GM19463 (cell line): ENCODE data around the gene RSKR.
"Not testable (repeated sequence)": the region's sequence is repeated elsewhere in the genome, so short reads cannot be mapped to it uniquely, and the experiment has no call there.

Experiments
- ATAC-seq: cut with Tn5 transposase; IDR thresholded peaks from one replicate; pipeline ENCODE4 v1.9.1; 2021; ENCODE audit warnings: mild to moderate bottlenecking, moderate library complexity; ENCODE audit not compliant: unreplicated experiment

Gene RSKR

DNA sequence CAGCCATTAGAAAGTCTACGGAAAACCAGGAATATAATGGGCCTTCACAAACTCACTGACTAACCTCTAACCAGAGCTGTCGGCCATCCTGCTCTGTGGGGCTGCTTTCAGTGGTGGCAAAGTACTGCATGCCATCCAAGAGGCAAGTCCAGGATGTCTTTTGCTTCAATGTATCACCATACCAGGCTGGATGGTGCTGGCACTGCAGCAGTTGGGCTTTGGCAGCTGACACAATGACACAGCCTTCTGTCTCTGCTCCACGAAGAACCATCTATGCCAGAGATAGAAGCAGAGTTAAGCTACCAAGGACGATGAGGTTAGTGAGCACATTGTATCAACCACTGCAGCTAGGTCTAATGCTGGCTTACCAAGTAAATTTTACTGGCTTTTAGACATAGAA, 9.7 kb upstream of the RSKR start:
- ATAC-seq = no peak

DNA sequence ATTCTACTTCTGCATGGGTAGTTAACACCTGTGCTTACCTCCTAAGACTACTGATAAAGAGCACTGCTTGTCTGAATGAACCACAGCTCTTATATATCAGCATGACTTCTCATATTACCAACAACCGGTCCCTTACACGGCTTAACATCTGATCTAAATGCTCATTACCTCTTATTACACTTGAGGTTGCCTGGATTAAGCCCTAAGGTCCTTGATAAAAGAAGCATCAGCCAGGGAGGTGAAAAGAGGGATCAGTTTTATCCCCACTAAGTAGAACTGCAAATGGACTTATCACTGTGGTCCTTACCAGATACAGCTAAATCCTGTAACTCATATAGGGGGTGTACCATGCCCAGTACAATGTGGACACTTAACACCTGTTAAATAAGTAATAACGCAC, 8.2 kb upstream of the RSKR start:
- no peak for ATAC-seq

GRCh38 chr17:28620010-28620409, 6.0 kb upstream of the RSKR start:
- ATAC-seq = no peak

GRCh38 chr17:28618464-28618863, 4.5 kb upstream of the RSKR start:
- no peak for ATAC-seq

GRCh38 chr17:28616281-28616680, 2.3 kb upstream of the RSKR start:
- no peak for ATAC-seq

DNA sequence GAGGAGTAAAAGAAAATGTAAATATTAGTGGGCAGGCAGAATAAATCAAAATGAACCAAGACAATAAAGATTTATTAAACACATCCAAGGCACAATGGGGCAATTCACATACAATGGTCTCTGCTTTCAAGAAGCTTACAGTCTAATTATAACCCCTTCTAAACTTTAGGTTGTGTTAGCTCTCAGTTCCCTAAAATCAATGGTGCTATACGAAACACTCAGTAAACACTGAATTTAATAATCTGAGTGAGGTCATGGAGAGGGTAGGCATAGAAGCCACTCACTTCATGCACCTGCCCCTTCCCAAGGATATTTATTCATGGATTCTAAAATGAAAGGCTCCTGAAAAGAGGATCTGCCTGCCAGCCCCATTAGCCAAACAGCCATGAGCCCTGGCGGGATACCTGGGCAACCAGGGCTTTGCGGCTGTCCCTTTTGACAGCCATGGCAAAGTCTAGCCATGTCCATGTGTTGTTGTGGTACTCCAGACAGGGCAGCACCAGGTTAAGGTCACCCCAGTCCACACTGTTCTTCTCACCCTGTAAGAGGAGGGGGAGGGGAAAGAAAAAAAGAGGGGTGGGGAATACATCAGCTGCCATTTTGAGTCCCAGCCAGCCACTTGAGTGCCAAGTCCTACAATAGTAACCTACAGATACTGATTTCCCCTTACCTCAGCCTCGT, 1.4 kb upstream of the RSKR start:
- ATAC-seq = no peak

- ATAC-seq = no peak
Measured at GRCh38 chr17:28612936-28613872, 781 bp downstream of the RSKR start.

DNA sequence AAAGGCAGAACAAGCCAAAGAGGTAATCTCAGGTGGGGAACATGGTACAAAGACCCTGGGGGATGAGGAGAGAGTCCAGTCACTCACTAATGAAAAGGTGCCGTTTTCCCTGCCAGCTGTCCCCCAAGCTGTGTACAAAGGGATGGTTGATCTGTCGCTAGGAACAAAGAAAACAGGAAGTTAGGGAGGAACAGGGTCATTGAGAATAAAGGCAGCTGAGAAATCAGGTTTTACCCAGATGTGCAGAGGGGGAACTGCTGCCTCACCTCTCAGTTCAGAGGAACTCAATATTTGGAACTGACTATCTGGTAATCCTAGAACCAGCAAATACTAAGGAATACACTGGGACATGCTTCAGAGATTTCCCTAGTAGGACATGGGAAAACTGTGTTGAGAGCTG, 1.5 kb downstream of the RSKR start:
- ATAC-seq = no peak

GRCh38 chr17:28610376-28610775, 3.6 kb downstream of the RSKR start:
- no peak for ATAC-seq

DNA sequence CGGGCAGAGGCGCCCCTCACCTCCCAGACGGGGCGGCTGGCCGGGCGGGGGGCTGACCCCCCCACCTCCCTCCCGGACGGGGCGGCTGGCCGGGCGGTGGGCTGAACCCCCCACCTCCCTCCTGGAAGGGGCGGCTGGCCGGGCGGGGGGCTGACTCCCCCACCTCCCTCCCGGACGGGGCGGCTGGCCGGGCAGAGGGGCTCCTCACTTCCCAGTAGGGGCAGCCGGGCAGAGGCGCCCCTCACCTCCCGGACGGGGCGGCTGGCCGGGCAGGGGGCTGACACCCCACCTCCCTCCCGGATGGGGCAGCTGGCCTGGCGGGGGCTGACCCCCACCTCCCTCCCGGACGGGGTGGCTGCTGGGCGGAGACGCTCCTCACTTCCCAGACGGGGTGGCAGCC, 10.0 kb downstream of the RSKR start:
- not testable (repeated sequence) for ATAC-seq

- peak; percentile 31 for ATAC-seq
Measured at GRCh38 chr17:28599311-28600184, 14.4 kb downstream of the RSKR start.

- peak; percentile 79 for ATAC-seq
Measured at GRCh38 chr17:28598799-28599310, 15.1 kb downstream of the RSKR start, which contains the start of gene SPAG5. Gene SPAG5 (minus strand): TSS chr17:28599025. CDS start chr17:28598946, 79 bp downstream.

DNA sequence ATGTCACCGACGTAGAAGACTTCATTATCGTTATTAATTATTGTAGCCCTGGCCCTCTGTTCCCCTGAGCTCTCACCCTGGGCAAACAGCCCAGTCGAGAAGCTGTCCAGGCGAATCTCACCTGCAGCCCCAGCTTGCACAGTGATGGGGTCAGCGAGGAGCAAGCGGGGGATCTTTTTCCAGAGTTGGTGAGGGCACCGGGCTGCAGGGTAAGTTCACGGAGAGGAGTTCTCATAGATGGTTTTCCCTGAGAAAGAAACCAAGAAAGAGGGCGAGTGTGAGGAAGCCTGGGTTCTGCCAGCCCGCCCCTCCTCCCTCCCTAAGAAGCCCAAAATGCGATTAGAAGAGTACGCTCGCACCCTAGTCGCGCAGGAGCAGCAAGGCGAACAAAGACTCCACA, 15.6 kb downstream of the RSKR start:
- no peak for ATAC-seq

DNA sequence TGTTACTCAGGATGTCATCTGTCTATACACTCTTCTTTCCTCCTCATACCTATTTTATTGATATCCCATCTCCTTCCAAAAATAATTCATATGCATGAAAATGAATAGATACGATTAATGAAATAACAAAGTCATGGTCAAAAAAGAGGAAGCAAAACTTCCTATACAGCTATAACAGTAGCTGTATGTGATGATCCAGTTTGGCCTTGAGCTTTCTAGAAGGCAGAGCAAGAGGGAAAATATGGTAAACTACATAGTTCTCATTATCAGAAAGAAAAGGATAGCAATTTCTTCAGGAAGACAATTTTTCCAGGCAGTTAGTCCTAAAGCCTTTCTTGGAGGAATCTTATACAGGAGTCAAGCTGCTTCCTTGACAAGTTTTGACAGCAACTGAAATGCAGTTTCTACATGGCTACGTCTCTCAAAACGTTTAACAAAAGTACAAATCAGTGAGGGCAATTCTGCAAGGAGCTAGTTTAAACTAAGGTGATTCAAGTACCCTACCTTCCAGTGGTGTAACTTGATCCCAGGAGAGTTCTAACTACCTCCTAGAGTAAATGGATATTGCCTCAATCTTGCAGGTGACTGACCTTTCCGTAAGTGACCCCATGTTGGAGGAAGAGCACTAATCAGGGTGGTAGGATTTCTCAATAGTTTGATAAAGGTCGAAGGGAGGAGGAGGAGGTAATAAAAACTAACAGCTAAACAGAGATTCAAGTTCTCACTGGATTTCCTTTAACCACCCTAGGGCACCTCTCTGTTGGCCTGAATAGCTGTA, 16.2 kb downstream of the RSKR start:
- ATAC-seq = no peak

DNA sequence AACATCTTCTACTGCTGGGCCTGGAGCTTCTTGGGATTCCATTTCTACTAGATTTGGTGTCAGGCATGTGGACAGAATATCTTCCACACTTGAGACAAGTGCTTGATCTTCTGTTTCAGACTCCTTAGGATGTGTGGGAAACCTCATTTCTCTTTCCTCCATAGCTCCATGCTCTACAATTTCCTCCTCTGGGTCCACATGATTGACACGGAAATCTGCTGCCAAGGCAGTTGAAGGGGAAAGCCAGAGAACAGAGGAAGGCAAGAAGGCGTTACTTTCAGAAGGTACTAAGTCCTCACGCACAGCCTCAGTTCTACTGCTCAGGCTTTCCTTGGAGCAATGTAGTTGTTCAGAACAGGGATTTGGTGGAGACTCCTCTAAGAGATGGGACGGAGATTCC, 21.7 kb downstream of the RSKR start:
- no peak for ATAC-seq

DNA sequence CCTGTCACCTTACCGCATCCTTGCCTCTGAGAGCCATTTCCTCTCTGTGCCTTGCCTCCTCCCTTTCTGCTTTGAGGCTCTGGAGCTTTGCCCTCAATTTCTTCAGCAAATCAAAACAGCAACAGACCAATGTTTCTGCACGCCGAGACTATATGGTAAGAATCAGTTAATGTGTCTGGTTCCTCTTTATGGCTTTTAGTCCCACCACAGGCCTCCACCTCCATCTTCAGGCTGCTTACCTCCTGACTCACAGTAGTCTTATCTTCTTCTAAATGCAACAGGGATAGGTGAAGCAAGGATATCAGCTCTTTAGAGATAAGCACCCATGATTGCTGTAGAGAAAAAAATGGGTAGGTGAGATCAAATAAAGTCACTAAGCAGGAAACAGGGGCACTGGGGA, 28.1 kb downstream of the RSKR start:
- ATAC-seq = no peak

GRCh38 chr17:28584434-28584833, 29.6 kb downstream of the RSKR start:
- no peak for ATAC-seq

GRCh38 chr17:28582513-28582912, 31.5 kb downstream of the RSKR start:
- no peak for ATAC-seq

- no peak for ATAC-seq
Measured at GRCh38 chr17:28580959-28581358, 33.0 kb downstream of the RSKR start.

GRCh38 chr17:28579526-28579925, 34.5 kb downstream of the RSKR start:
- ATAC-seq = no peak
